NCI-H510A treated with DMSO at 0.1 percent for 48 hours (cell line): Measurements from ENCODE around the gene EXOC4.
"Not testable (repeated sequence)": the region's sequence is repeated elsewhere in the genome, so short reads cannot be mapped to it uniquely, and the experiment has no call there.

Source experiments
- DNase-seq: peaks from one replicate; lab custom pipeline; 2025; lab: John Stamatoyannopoulos, UW

EXOC4 gene

GRCh38 chr7:133871757-133872156, 618.9 kb downstream of the EXOC4 start:
- no peak for DNase-seq

GRCh38 chr7:133873187-133873586, 620.3 kb downstream of the EXOC4 start:
- no peak for DNase-seq

- no peak for DNase-seq
These were observed 620.8 kb downstream of the EXOC4 start for GRCh38 chr7:133873631-133874030.

- no peak for DNase-seq
These were observed 630.7 kb downstream of the EXOC4 start for GRCh38 chr7:133883591-133883990.

- DNase-seq: no peak
These were observed 632.3 kb downstream of the EXOC4 start for GRCh38 chr7:133885213-133885612.

- DNase-seq: no peak
These were observed 633.2 kb downstream of the EXOC4 start for GRCh38 chr7:133886086-133886485.

- no peak for DNase-seq
These were observed 633.9 kb downstream of the EXOC4 start for GRCh38 chr7:133886797-133887196.

GRCh38 chr7:133887459-133887858, 634.6 kb downstream of the EXOC4 start:
- DNase-seq: no peak

GRCh38 chr7:133888061-133888930, 635.4 kb downstream of the EXOC4 start:
- DNase-seq: no peak

- DNase-seq: no peak
These were observed 651.9 kb downstream of the EXOC4 start for GRCh38 chr7:133904776-133905175.

GRCh38 chr7:133906553-133906952, 653.7 kb downstream of the EXOC4 start:
- not testable (repeated sequence) for DNase-seq

GRCh38 chr7:133910761-133911160, 657.9 kb downstream of the EXOC4 start:
- peak; percentile 64 for DNase-seq

GRCh38 chr7:133911724-133912123, 658.8 kb downstream of the EXOC4 start:
- DNase-seq: no peak

GRCh38 chr7:133912916-133913697, 660.2 kb downstream of the EXOC4 start:
- no peak for DNase-seq

GRCh38 chr7:133916621-133917020, 663.7 kb downstream of the EXOC4 start:
- DNase-seq: no peak

GRCh38 chr7:133919810-133920209, 666.9 kb downstream of the EXOC4 start:
- no peak for DNase-seq

GRCh38 chr7:133921635-133922182, 668.8 kb downstream of the EXOC4 start:
- no peak for DNase-seq

- no peak for DNase-seq
These were observed 671.1 kb downstream of the EXOC4 start for GRCh38 chr7:133923974-133924373.

- DNase-seq: no peak
These were observed 678.2 kb downstream of the EXOC4 start for GRCh38 chr7:133931053-133931452.

- no peak for DNase-seq
These were observed 679.7 kb downstream of the EXOC4 start for GRCh38 chr7:133932591-133932990.

- no peak for DNase-seq
These were observed 681.5 kb downstream of the EXOC4 start for GRCh38 chr7:133934262-133934976.

GRCh38 chr7:133934977-133935330, 682.1 kb downstream of the EXOC4 start:
- DNase-seq: no peak
